WTC11 (cell line): ENCODE measurements around the gene MOB3A.

Source experiments
- EMX1 ChIP-seq: fragments of 250-450 bp; sonication (Bioruptor Pico); IDR thresholded peaks from 2 replicates; pipeline ENCODE4 v1.8.0; 2021; ENCODE audit warnings: mild to moderate bottlenecking
- FOXP1 ChIP-seq: sonication (generic); formaldehyde crosslinking; IDR thresholded peaks from 2 replicates; pipeline ENCODE4 v1.8.0; 2022; ENCODE audit warnings: missing genetic modification reagents, mild to moderate bottlenecking, moderate library complexity, borderline replicate concordance
- IRF1 ChIP-seq: sonication (generic); formaldehyde crosslinking; IDR thresholded peaks from 2 replicates; pipeline ENCODE4 v1.8.0; 2023; ENCODE audit warnings: missing genetic modification reagents
- SP1 ChIP-seq: sonication (generic); formaldehyde crosslinking; conservative IDR thresholded peaks from 2 replicates; pipeline ENCODE4 v1.8.1; 2022; ENCODE audit warnings: missing genetic modification reagents
- TP53 ChIP-seq: sonication (generic); formaldehyde crosslinking; IDR thresholded peaks from 2 replicates; pipeline ENCODE4 v1.8.1; 2023; ENCODE audit warnings: mild to moderate bottlenecking, missing genetic modification reagents
- TF ChIP-seq, protein P1 (sequence below): fragments of 200-600 bp; IDR thresholded peaks from 2 replicates; pipeline ENCODE4 v1.8.0; 2022; ENCODE audit warnings: antibody characterized with exemption
- TF ChIP-seq, protein P2 (sequence below): sonication (generic); formaldehyde crosslinking; IDR thresholded peaks from 2 replicates; pipeline ENCODE4 v1.8.0; 2022; ENCODE audit warnings: mild to moderate bottlenecking, missing genetic modification reagents

- TF ChIP-seq FOXP1 (CRISPR knock-in tag): no peak
- TF ChIP-seq SP1 (CRISPR knock-in tag): no peak
- TF ChIP-seq, protein P1, sequence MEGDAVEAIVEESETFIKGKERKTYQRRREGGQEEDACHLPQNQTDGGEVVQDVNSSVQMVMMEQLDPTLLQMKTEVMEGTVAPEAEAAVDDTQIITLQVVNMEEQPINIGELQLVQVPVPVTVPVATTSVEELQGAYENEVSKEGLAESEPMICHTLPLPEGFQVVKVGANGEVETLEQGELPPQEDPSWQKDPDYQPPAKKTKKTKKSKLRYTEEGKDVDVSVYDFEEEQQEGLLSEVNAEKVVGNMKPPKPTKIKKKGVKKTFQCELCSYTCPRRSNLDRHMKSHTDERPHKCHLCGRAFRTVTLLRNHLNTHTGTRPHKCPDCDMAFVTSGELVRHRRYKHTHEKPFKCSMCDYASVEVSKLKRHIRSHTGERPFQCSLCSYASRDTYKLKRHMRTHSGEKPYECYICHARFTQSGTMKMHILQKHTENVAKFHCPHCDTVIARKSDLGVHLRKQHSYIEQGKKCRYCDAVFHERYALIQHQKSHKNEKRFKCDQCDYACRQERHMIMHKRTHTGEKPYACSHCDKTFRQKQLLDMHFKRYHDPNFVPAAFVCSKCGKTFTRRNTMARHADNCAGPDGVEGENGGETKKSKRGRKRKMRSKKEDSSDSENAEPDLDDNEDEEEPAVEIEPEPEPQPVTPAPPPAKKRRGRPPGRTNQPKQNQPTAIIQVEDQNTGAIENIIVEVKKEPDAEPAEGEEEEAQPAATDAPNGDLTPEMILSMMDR: no peak
- no peak for TF ChIP-seq EMX1 (CRISPR knock-in tag)
- no peak for TF ChIP-seq IRF1 (CRISPR knock-in tag)
- no peak for TF ChIP-seq TP53 (CRISPR knock-in tag)
- TF ChIP-seq, protein P2, sequence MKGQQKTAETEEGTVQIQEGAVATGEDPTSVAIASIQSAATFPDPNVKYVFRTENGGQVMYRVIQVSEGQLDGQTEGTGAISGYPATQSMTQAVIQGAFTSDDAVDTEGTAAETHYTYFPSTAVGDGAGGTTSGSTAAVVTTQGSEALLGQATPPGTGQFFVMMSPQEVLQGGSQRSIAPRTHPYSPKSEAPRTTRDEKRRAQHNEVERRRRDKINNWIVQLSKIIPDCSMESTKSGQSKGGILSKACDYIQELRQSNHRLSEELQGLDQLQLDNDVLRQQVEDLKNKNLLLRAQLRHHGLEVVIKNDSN (CRISPR knock-in tag): no peak
Observed at GRCh38 chr19:2136796-2137195, 40.7 kb upstream of the MOB3A start.
